Parathyroid adenoma (tissue), 2 donors: Measurements from ENCODE around the gene TTC27.

Experiments used
- H2AFZ ChIP-seq: fragments of 300-600 bp; sonication (generic); one replicate; pipeline ENCODE4 v1.7.0; 2017; ENCODE audit warnings: antibody characterized with exemption, mild to moderate bottlenecking
- H3K27ac ChIP-seq: fragments of 300-600 bp; sonication (generic); one replicate; pipeline ENCODE4 v1.7.0; 2017
- H3K27me3 ChIP-seq: fragments of 300-600 bp; sonication (generic); one replicate; pipeline ENCODE4 v1.7.0; 2017; ENCODE audit warnings: low read length; ENCODE audit not compliant: control insufficient read depth, insufficient read depth
- H3K36me3 ChIP-seq: fragments of 300-600 bp; sonication (generic); one replicate; pipeline ENCODE4 v1.7.0; 2017; ENCODE audit warnings: low read length; ENCODE audit not compliant: control insufficient read depth, insufficient read depth
- H3K4me1 ChIP-seq: fragments of 300-600 bp; sonication (generic); one replicate; pipeline ENCODE4 v1.7.0; 2017; ENCODE audit warnings: control low read depth
- H3K4me2 ChIP-seq: fragments of 300-600 bp; sonication (generic); one replicate; pipeline ENCODE4 v1.7.0; 2017; ENCODE audit warnings: low read length
- H3K4me3 ChIP-seq: fragments of 300-600 bp; sonication (generic); one replicate; pipeline ENCODE4 v1.7.0; 2017; ENCODE audit warnings: low read depth, low read length
- H3K79me2 ChIP-seq: fragments of 300-600 bp; sonication (generic); one replicate; pipeline ENCODE4 v1.7.0; 2017; ENCODE audit warnings: control low read depth
- H3K9ac ChIP-seq: fragments of 300-600 bp; sonication (generic); one replicate; pipeline ENCODE4 v1.7.0; 2017; ENCODE audit warnings: mild to moderate bottlenecking
- H3K9me3 ChIP-seq: fragments of 300-600 bp; sonication (generic); one replicate; pipeline ENCODE4 v1.7.0; 2017; ENCODE audit warnings: low read length; ENCODE audit not compliant: control insufficient read depth
- TF ChIP-seq, protein P1 (sequence below): fragments of 300-600 bp; sonication (generic); IDR thresholded peaks from one replicate; pipeline ENCODE4 v1.7.0; 2017; ENCODE audit warnings: antibody characterized with exemption, mild to moderate bottlenecking
- donor health status: primary hyperparathyroidism.

Gene TTC27

DNA sequence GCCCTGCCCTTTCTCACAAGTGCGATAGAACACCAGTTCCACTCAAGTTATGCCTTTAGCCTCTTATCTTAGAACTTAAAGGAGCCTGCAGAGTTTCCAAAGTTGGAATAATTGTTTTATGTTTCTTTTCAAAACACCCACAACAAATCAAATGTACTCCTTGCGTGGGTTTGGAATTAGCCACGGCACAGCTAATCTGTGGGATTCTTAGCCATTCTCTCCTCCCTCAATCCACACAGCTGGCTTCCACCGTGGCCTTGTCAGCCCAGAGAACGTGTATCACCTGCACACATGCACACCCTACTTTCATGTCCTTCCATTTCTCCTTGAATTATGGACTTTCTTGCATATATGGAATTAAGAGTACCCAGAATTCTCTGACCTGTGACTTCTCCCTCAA is 183.8 kb downstream of the TTC27 start:
- H3K36me3 ChIP-seq, result no peaks in the 10 kb centered on the region
- H3K9me3 ChIP-seq, result no peaks in the 10 kb centered on the region
- no peak overlapping the region for H3K4me3 ChIP-seq
- H3K27me3 ChIP-seq, result no peaks in the 10 kb centered on the region
- no peak overlapping the region for H3K27ac ChIP-seq
- H3K4me1 ChIP-seq, result no peaks in the 10 kb centered on the region
- TF ChIP-seq, protein P1, sequence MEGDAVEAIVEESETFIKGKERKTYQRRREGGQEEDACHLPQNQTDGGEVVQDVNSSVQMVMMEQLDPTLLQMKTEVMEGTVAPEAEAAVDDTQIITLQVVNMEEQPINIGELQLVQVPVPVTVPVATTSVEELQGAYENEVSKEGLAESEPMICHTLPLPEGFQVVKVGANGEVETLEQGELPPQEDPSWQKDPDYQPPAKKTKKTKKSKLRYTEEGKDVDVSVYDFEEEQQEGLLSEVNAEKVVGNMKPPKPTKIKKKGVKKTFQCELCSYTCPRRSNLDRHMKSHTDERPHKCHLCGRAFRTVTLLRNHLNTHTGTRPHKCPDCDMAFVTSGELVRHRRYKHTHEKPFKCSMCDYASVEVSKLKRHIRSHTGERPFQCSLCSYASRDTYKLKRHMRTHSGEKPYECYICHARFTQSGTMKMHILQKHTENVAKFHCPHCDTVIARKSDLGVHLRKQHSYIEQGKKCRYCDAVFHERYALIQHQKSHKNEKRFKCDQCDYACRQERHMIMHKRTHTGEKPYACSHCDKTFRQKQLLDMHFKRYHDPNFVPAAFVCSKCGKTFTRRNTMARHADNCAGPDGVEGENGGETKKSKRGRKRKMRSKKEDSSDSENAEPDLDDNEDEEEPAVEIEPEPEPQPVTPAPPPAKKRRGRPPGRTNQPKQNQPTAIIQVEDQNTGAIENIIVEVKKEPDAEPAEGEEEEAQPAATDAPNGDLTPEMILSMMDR, result no peak
- no peak overlapping the region for H2AFZ ChIP-seq
- H3K79me2 ChIP-seq, result no peaks in the 10 kb centered on the region
- no peak overlapping the region for H3K9ac ChIP-seq
- no peak overlapping the region for H3K4me2 ChIP-seq

DNA sequence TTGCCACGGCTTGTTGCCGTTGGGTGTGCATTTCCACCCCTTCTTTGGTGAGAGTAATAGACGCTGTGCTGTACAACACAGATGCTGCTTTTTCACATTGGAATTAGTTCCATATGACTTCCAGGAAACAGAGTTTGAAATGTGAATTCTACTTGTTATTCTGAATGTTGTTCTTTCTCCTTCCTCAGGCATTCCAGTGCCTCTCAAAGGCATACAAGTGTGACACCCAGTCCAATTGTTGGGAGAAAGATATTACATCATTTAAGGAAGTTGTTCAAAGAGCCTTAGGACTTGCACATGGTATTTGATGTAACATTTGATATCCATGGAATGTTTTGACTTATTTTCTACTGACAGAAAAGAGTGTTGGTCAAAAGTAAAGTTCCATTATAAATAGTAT is 184.5 kb downstream of the TTC27 start:
- TF ChIP-seq, protein P1, result no peak
- H2AFZ ChIP-seq, result no peak overlapping the region
- H3K36me3 ChIP-seq, result no peaks in the 10 kb centered on the region
- no peaks in the 10 kb centered on the region for H3K4me1 ChIP-seq
- no peaks in the 10 kb centered on the region for H3K79me2 ChIP-seq
- H3K4me3 ChIP-seq, result no peak overlapping the region
- no peaks in the 10 kb centered on the region for H3K27me3 ChIP-seq
- H3K9ac ChIP-seq, result no peak overlapping the region
- no peak overlapping the region for H3K27ac ChIP-seq
- H3K9me3 ChIP-seq, result no peaks in the 10 kb centered on the region
- no peak overlapping the region for H3K4me2 ChIP-seq

DNA sequence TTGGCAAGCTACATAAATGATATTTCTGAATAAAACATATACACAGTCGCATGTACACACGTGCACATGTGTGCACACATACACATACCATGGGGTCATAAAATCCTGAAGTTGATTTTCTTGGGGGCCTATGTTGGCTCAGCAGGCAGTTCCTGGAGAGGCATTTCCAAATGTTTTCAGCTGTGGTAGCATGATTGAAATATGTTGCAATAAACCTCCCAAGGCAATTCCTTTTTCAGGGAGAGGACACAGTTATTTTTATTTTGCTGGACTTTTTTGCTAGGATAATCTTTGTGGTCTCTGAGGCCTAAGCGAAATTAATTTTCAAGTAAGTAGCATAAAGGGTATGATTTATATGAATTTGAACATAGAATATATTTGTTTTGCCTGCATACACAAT is 192.2 kb downstream of the TTC27 start:
- TF ChIP-seq, protein P1, result no peak
- Histone ChIP-seq H3K4me3 (no peak overlapping the region), H3K27ac (no peak overlapping the region), H3K9ac (no peak overlapping the region), H2AFZ (no peak overlapping the region), H3K4me2 (no peak overlapping the region), H3K79me2 (no peaks in the 10 kb centered on the region), H3K4me1 (no peaks in the 10 kb centered on the region), H3K36me3 (no peaks in the 10 kb centered on the region), H3K27me3 (no peaks in the 10 kb centered on the region), H3K9me3 (no peaks in the 10 kb centered on the region)

DNA sequence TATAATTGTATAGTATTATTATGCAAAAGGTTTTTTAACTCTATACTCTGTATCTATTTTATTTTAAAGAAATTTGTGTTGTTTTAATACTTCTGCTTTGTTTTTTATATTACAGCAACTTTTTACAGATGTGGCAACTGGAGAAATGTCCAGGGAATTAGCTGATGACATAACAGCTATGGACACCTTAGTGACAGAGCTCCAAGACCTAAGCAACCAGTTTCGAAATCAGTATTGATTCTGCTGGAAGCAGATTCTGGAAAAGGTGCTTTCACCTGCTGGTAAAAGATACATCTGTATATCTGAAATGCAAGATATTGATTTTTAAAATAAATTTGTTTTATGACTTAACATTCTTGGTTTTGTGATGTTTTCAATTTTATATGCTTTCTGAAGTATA is 192.9 kb downstream of the TTC27 start:
- Histone ChIP-seq H3K4me1 (no peaks in the 10 kb centered on the region), H3K9ac (no peak overlapping the region), H3K27me3 (no peaks in the 10 kb centered on the region), H3K4me2 (no peak overlapping the region), H3K9me3 (no peaks in the 10 kb centered on the region), H3K36me3 (no peaks in the 10 kb centered on the region), H3K4me3 (no peak overlapping the region), H2AFZ (no peak overlapping the region), H3K79me2 (no peaks in the 10 kb centered on the region), H3K27ac (no peak overlapping the region)
- TF ChIP-seq, protein P1, result no peak

DNA sequence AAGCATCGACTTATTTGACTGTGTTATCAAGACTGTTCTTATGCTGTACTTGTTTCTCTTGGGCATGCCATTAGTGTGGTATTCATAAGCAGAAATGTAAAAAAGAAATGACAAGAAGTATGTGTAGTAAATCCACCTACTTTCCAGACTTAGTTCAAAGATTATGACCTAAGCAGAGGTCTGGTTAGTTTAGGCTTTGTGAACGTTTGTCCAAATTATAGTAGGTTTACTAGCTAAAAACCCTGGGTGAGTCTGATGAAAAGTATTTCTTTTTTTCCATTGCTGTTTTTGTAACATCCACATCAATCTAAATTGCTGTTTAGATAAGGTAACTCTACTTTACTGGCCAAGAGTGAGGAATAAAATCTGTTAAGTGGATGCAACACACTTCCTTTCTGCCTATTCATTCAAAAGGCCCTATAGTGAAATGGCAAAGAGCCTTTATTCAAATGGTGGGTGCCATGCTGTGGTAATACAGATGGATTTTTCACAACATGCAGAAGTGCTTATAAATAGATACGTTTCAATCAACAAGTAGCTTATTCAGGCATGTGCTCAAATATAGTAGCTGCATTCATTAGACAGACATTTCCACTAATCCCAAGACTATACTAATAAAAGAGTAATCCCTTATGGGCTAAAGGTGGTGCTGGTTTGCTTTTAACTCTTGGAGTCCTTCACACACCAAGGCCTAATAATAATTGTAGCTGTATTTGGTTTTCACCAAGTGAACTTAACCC is 196.4 kb downstream of the TTC27 start:
- no peak overlapping the region for H3K27ac ChIP-seq
- H2AFZ ChIP-seq, result no peak overlapping the region
- no peaks in the 10 kb centered on the region for H3K79me2 ChIP-seq

More for the DNA sequence above, 196.4 kb downstream of the TTC27 start:
- no peak overlapping the region for H3K4me3 ChIP-seq
- no peak overlapping the region for H3K4me2 ChIP-seq
- no peaks in the 10 kb centered on the region for H3K4me1 ChIP-seq
- H3K9me3 ChIP-seq, result no peaks in the 10 kb centered on the region
- H3K27me3 ChIP-seq, result no peaks in the 10 kb centered on the region
- H3K36me3 ChIP-seq, result no peaks in the 10 kb centered on the region
- H3K9ac ChIP-seq, result no peak overlapping the region
- TF ChIP-seq, protein P1, result no peak
